HL-60 (cell line): ENCODE measurements around the gene RHBG.

ENCODE experiments used
- DNase-seq, 2 experiments: peaks; one replicate each; pipeline ENCODE4 v3.0.0-alpha.2; 2010 to 2020; ENCODE audit warnings: low read depth in 1 of 2, low spot score in 1 of 2
- H3K27ac ChIP-seq: fragments of 250-450 bp; sonication (Bioruptor Pico); replicated peaks from 2 replicates; pipeline ENCODE4 v1.5.1; 2020; ENCODE audit warnings: mild to moderate bottlenecking, moderate library complexity
- H3K27me3 ChIP-seq: fragments of 250-450 bp; sonication (Bioruptor Pico); 2 replicates; pipeline ENCODE4 v1.5.1; 2021; ENCODE audit warnings: mild to moderate bottlenecking, moderate library complexity; ENCODE audit not compliant: insufficient read depth, poor library complexity, severe bottlenecking
- H3K4me3 ChIP-seq: replicated peaks from 2 replicates; pipeline ENCODE4 v1.5.1; 2011; ENCODE audit warnings: mild to moderate bottlenecking, control low read depth, low read length; ENCODE audit not compliant: insufficient read depth
- GABPA ChIP-seq: IDR thresholded peaks from 2 replicates; pipeline ENCODE4 v1.6.1; 2012; ENCODE audit warnings: low read depth
- POLR2AphosphoS5 ChIP-seq: IDR thresholded peaks from 2 replicates; pipeline ENCODE4 v1.6.1; 2012; ENCODE audit warnings: low read depth
- REST ChIP-seq: IDR thresholded peaks from 2 replicates; pipeline ENCODE4 v1.6.1; 2012; ENCODE audit warnings: low read depth; ENCODE audit not compliant: insufficient replicate concordance
- SPI1 ChIP-seq: IDR thresholded peaks from 2 replicates; pipeline ENCODE4 v1.6.1; 2012; ENCODE audit warnings: low read depth, mild to moderate bottlenecking, borderline replicate concordance
- TF ChIP-seq, protein P1 (sequence below): IDR thresholded peaks from one replicate; pipeline ENCODE4 v1.5.1; 2011; ENCODE audit warnings: low read length, control low read depth, inconsistent platforms; ENCODE audit not compliant: insufficient read depth

The RHBG gene

GRCh38 chr1:156405670-156406069 lies 36.7 kb downstream of the RHBG start:
- Histone ChIP-seq H3K27me3 (peaks cover 37% of the 10 kb centered on the region), H3K27ac (no peak overlapping the region), H3K4me3 (no peak overlapping the region)
- TF ChIP-seq, protein P1, sequence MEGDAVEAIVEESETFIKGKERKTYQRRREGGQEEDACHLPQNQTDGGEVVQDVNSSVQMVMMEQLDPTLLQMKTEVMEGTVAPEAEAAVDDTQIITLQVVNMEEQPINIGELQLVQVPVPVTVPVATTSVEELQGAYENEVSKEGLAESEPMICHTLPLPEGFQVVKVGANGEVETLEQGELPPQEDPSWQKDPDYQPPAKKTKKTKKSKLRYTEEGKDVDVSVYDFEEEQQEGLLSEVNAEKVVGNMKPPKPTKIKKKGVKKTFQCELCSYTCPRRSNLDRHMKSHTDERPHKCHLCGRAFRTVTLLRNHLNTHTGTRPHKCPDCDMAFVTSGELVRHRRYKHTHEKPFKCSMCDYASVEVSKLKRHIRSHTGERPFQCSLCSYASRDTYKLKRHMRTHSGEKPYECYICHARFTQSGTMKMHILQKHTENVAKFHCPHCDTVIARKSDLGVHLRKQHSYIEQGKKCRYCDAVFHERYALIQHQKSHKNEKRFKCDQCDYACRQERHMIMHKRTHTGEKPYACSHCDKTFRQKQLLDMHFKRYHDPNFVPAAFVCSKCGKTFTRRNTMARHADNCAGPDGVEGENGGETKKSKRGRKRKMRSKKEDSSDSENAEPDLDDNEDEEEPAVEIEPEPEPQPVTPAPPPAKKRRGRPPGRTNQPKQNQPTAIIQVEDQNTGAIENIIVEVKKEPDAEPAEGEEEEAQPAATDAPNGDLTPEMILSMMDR: no peak
- no peak for TF ChIP-seq GABPA
- TF ChIP-seq REST: no peak
- no peak for TF ChIP-seq POLR2AphosphoS5
- TF ChIP-seq SPI1: no peak
- DNase-seq: no peak

DNA sequence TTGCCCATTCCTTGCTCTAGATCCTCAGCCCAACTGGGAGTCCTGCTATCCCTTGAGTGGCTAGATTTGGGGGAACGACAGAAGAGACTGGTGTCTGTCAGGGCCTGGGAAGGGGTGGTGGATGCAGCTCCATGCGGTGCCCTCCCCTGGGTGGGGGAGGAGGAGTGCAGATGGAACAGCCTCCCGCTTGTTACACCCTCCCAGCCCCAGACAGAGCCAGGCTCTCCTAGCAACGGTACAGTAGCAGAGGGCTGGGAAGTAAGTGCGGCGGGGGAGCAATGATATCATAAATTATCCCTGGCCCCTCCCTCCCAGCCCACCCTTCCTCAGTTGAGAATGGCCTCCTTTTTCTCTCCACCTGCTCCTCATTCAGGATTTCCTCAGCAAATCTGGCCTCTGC lies 37.2 kb downstream of the RHBG start:
- peaks cover 41% of the 10 kb centered on the region for H3K27me3 ChIP-seq
- no peak for DNase-seq

DNA sequence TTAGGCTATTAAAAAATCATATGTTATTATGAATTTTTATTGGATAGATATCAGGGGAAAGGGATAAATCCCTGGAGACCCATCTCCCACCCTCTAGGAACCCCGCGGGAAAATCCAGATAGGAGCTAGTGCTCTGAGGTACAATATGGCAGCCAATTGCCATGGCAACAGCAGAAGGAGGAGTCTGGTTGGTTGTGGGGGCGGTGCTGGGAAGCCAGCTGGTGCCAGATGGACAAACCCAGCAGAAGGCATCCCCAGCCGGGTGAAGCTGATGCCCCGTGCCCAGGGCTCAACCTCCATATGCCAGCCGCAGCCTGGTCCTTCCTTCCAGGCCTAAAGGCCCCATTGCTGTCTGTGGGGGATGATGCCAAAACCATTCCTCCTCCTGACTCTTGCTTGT lies 38.3 kb downstream of the RHBG start:
- Histone ChIP-seq H3K27ac (no peak overlapping the region), H3K4me3 (no peak overlapping the region), H3K27me3 (peaks cover 41% of the 10 kb centered on the region)
- TF ChIP-seq REST (no peak), POLR2AphosphoS5 (no peak), GABPA (no peak), SPI1 (no peak)
- TF ChIP-seq, protein P1: no peak
- no peak for DNase-seq

More for the DNA sequence above, 37.2 kb downstream of the RHBG start:
- TF ChIP-seq, protein P1: no peak
- TF ChIP-seq GABPA (no peak), SPI1 (no peak), POLR2AphosphoS5 (no peak), REST (no peak)
- Histone ChIP-seq H3K4me3 (no peak overlapping the region), H3K27ac (no peak overlapping the region)
